Measurements from ENCODE around the gene EVA1A.

The EVA1A gene

GRCh38 chr2:75579186-75579585 lies 18.4 kb upstream of the EVA1A start:
- no peaks in the 10 kb centered on the region for H3K9me2 ChIP-seq (replicated peaks; ENCODE audit: control insufficient read depth, low read length)
- no peaks in the 10 kb centered on the region for H3K9me3 ChIP-seq (ENCODE audit: control insufficient read depth, insufficient read depth, low read length)
- no peaks in the 10 kb centered on the region for H3K4me1 ChIP-seq (ENCODE audit: control insufficient read depth, low read length)
- no peak overlapping the region for H3K4me3 ChIP-seq (ENCODE audit: low read length)
- H3F3A ChIP-seq (ENCODE audit: control insufficient read depth, insufficient read depth) = no peaks in the 10 kb centered on the region
- H3K27ac ChIP-seq (ENCODE audit: low read depth, low read length) = no peak overlapping the region
- no peaks in the 10 kb centered on the region for H3K79me2 ChIP-seq (ENCODE audit: control insufficient read depth, low read length)
- no peak overlapping the region for H3K4me2 ChIP-seq (ENCODE audit: low read length)
- H3K27me3 ChIP-seq (ENCODE audit: control insufficient read depth, low read length) = no peaks in the 10 kb centered on the region
- no peaks in the 10 kb centered on the region for H3K36me3 ChIP-seq (ENCODE audit: control insufficient read depth, low read length)
- no peaks in the 10 kb centered on the region for H4K20me1 ChIP-seq (ENCODE audit: control insufficient read depth, insufficient read depth, low read depth, low read length)
- TF ChIP-seq CTCF (IDR thresholded peaks at IDR 0.05; ENCODE audit: low read depth, low read length, poor library complexity, severe bottlenecking) (no peak), EZH2phosphoT487 (IDR thresholded peaks at IDR 0.05; ENCODE audit: borderline replicate concordance, low read length) (no peak)

- Histone ChIP-seq H3K4me3 (ENCODE audit: low read length) (no peak overlapping the region), H3K27ac (ENCODE audit: low read depth, low read length) (no peak overlapping the region), H3K79me2 (ENCODE audit: control insufficient read depth, low read length) (no peaks in the 10 kb centered on the region), H3K36me3 (ENCODE audit: control insufficient read depth, low read length) (no peaks in the 10 kb centered on the region), H3K4me2 (ENCODE audit: low read length) (no peak overlapping the region), H3K27me3 (ENCODE audit: control insufficient read depth, low read length) (no peaks in the 10 kb centered on the region), H3K4me1 (ENCODE audit: control insufficient read depth, low read length) (no peaks in the 10 kb centered on the region), H3K9me2 (replicated peaks; ENCODE audit: control insufficient read depth, low read length) (no peaks in the 10 kb centered on the region), H3K9me3 (ENCODE audit: control insufficient read depth, insufficient read depth, low read length) (no peaks in the 10 kb centered on the region), H4K20me1 (ENCODE audit: control insufficient read depth, insufficient read depth, low read depth, low read length) (no peaks in the 10 kb centered on the region), H3F3A (ENCODE audit: control insufficient read depth, insufficient read depth) (no peaks in the 10 kb centered on the region)
- TF ChIP-seq CTCF (IDR thresholded peaks at IDR 0.05; ENCODE audit: low read depth, low read length, poor library complexity, severe bottlenecking) (no peak), EZH2phosphoT487 (IDR thresholded peaks at IDR 0.05; ENCODE audit: borderline replicate concordance, low read length) (no peak)
Measured at GRCh38 chr2:75577280-75577679, 16.5 kb upstream of the EVA1A start.

- H3K36me3 ChIP-seq (ENCODE audit: control insufficient read depth, low read length) = no peaks in the 10 kb centered on the region
- no peaks in the 10 kb centered on the region for H3K9me2 ChIP-seq (replicated peaks; ENCODE audit: control insufficient read depth, low read length)
- H4K20me1 ChIP-seq (ENCODE audit: control insufficient read depth, insufficient read depth, low read depth, low read length) = no peaks in the 10 kb centered on the region
- H3K27me3 ChIP-seq (ENCODE audit: control insufficient read depth, low read length) = no peaks in the 10 kb centered on the region
- H3K27ac ChIP-seq (ENCODE audit: low read depth, low read length) = no peak overlapping the region
- no peak overlapping the region for H3K4me2 ChIP-seq (ENCODE audit: low read length)
- no peaks in the 10 kb centered on the region for H3K9me3 ChIP-seq (ENCODE audit: control insufficient read depth, insufficient read depth, low read length)
- H3F3A ChIP-seq (ENCODE audit: control insufficient read depth, insufficient read depth) = no peaks in the 10 kb centered on the region
- no peaks in the 10 kb centered on the region for H3K4me1 ChIP-seq (ENCODE audit: control insufficient read depth, low read length)
- no peaks in the 10 kb centered on the region for H3K79me2 ChIP-seq (ENCODE audit: control insufficient read depth, low read length)
- no peak overlapping the region for H3K4me3 ChIP-seq (ENCODE audit: low read length)
- no peak for TF ChIP-seq EZH2phosphoT487 (IDR thresholded peaks at IDR 0.05; ENCODE audit: borderline replicate concordance, low read length)
- TF ChIP-seq CTCF (IDR thresholded peaks at IDR 0.05; ENCODE audit: low read depth, low read length, poor library complexity, severe bottlenecking) = no peak
Measured at GRCh38 chr2:75574106-75574505, 13.4 kb upstream of the EVA1A start.

Data from DOHH2 (cell line).